ENCODE results near the gene CASP4.
A peak's percentile ranks its signal among the peaks of the same experiment; 100 is the strongest.
"Not testable (repeated sequence)": the region's sequence is repeated elsewhere in the genome, so short reads cannot be mapped to it uniquely, and the experiment has no call there.

CASP4 gene

GRCh38 chr11:104968355-104968855, at the start of gene CASP4:
CASP4 (minus strand) TSS chr11:104968574; CDS start chr11:104968525, 49 bp downstream.
- no peak for DNase-seq (ENCODE audit: low read depth in 2 of 2)

GRCh38 chr11:105007463-105007862, 39.1 kb upstream of the CASP4 start:
- DNase-seq (ENCODE audit: low read depth in 2 of 2) = no peak

GRCh38 chr11:105005451-105005845, 37.1 kb upstream of the CASP4 start:
- DNase-seq (ENCODE audit: low read depth in 2 of 2) = no peak

- no peak for DNase-seq (ENCODE audit: low read depth in 2 of 2)
Measured at GRCh38 chr11:105004021-105004420, 35.6 kb upstream of the CASP4 start.

GRCh38 chr11:105003151-105003550, 34.8 kb upstream of the CASP4 start:
- DNase-seq (ENCODE audit: low read depth in 2 of 2) = no peak

- peak; percentile 15 to 26 for DNase-seq (ENCODE audit: low read depth in 2 of 2)
Measured at GRCh38 chr11:105000797-105001196, 32.4 kb upstream of the CASP4 start.

GRCh38 chr11:105000167-105000566, 31.8 kb upstream of the CASP4 start:
- no peak for DNase-seq (ENCODE audit: low read depth in 2 of 2)

GRCh38 chr11:104999721-105000120, 31.3 kb upstream of the CASP4 start:
- DNase-seq (ENCODE audit: low read depth in 2 of 2) = no peak

GRCh38 chr11:104997288-104997687, 28.9 kb upstream of the CASP4 start:
- DNase-seq (ENCODE audit: low read depth in 2 of 2) = no peak

- DNase-seq (ENCODE audit: low read depth in 2 of 2) = no peak
Measured at GRCh38 chr11:104995001-104995408, 26.6 kb upstream of the CASP4 start.

- DNase-seq (ENCODE audit: low read depth in 2 of 2) = no peak
Measured at GRCh38 chr11:104992781-104993180, 24.4 kb upstream of the CASP4 start.

GRCh38 chr11:104991994-104992393, 23.6 kb upstream of the CASP4 start:
- no peak for DNase-seq (ENCODE audit: low read depth in 2 of 2)

GRCh38 chr11:104984808-104985207, 16.4 kb upstream of the CASP4 start:
- DNase-seq (ENCODE audit: low read depth in 2 of 2) = no peak

GRCh38 chr11:104979839-104980238, 11.5 kb upstream of the CASP4 start:
- DNase-seq (ENCODE audit: low read depth in 2 of 2) = no peak

- DNase-seq (ENCODE audit: low read depth in 2 of 2) = no peak
Measured at GRCh38 chr11:104973616-104974015, 5.2 kb upstream of the CASP4 start.

GRCh38 chr11:104972924-104973323, 4.5 kb upstream of the CASP4 start:
- not testable (repeated sequence) for DNase-seq (ENCODE audit: low read depth in 2 of 2)

GRCh38 chr11:104970756-104971155, 2.4 kb upstream of the CASP4 start:
- DNase-seq (ENCODE audit: low read depth in 2 of 2) = no peak

GRCh38 chr11:104968856-104969776, 742 bp upstream of the CASP4 start:
- no peak for DNase-seq (ENCODE audit: low read depth in 2 of 2)

GRCh38 chr11:104967534-104968354, 630 bp downstream of the CASP4 start:
- no peak for DNase-seq (ENCODE audit: low read depth in 2 of 2)

GRCh38 chr11:104965735-104966134, 2.6 kb downstream of the CASP4 start:
- no peak for DNase-seq (ENCODE audit: low read depth in 2 of 2)

- DNase-seq (ENCODE audit: low read depth in 2 of 2) = no peak
Measured at GRCh38 chr11:104964247-104964646, 4.1 kb downstream of the CASP4 start.

GRCh38 chr11:104962852-104963251, 5.5 kb downstream of the CASP4 start:
- no peak for DNase-seq (ENCODE audit: low read depth in 2 of 2)
